ENCODE measurements around the gene PCBP4.

PCBP4 gene

DNA sequence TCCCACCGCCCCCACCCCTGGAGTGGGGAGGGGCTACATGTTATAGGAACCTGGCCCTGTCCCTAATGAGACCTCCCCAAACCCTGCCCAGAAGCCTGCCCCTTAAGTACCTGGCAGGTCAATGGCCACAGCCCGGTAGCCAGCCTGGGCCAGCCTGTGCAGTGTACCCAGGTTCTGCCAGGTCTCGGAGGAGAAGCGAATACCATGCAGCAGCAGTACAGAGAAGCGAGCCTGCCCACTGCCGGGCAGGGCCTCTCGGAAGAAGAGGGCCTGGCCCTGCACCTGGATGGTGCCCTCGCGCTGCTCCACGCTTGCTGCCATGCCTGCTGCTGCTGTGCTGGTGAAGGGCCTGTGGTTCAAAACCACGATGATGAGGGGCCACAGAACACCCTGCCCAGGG, 4.1 kb upstream of the PCBP4 start:
- ATAC-seq (no peak), DNase-seq (no peak)

DNA sequence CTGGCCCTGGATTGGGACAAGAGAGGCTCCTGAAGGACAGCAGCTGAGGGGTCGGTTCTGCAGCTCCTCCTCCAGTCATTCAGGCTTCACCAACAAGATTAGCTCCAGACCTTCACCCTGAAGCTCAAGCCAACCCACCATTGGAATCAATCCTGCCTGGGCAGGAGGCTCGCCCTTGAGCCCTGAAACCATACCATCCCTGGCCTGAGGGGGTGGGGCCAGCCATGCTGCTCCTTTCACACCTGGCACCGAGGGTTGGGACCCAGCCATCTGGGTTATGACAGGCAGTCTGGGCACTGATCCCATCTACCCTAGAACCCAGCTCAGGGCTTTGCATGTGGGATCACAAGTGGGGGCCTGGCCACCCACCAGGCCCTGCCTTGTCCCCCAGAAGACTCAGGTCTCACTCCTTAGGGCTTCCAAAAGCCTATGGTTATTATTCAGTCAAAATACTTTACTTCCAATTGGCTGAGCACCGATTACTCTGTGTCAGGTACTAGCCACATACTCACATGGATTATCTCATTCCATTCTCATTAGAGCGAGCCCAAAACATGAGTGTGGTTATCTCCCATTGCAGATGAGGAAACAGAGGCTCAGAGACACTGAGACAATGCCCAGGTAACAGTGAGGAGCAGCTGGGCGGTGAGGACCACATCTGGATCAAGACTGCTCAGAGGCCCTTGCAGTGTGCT, 3.5 kb upstream of the PCBP4 start:
- DNase-seq = no peak
- ATAC-seq = no peak

DNA sequence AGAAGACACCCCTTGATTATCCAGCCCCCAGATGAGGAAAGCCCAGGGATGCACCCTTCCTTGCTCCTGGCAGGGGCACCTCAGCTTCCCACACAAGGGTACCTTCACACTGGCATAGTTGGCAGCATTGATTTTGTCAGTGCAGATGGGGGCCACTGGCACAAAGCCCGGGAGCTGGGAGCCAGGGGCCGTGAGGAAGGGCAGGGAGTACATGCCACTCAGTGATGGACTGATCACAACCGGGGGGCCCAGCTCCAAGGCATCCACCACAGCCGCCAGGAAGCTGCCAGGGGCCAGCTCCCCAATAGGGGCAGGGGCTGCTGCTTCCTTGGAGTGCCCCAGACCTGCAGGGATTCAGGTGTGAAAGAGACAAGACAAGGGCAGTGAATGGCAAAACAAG, 2.6 kb upstream of the PCBP4 start:
- ATAC-seq (no peak), DNase-seq (no peak)

DNA sequence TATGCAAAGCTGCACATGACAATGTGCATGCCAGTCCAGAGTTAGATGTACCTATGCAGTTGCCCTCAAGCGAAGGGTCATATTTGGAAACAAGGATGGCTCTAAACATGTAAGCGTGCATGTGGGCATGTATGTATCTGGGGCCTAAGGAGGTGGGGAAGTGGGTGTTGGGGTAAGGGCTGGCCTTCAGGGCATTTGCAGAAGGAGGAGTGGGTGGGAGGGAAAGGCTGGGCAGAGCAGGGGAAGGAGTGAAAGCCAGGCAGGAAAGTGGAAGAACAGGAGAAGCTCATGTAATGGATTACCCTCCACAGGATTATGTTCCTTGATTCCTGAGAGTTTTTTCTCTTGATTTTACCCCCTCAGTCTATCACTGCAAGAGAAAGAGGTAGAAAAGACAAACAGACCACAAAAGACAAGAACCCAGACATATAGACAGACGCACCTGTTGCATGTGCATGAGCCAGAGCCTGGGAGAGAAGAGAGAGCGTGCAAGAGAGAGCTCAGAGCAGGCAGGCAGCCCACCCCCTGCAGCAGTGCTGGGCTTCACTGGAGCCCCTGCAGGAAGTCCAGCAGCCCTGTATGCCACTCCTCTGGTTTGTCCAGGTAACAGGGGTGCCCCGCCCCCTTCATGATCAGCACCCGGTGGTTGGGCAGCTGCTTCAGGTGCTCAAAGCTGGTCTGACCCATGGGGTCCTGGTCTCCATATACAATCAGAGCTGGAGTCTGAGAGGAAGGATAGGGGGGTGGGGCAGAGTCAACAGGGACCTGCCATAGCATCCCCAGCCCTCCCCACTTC, 1.8 kb upstream of the PCBP4 start:
- ATAC-seq (no peak), DNase-seq (no peak)

DNA sequence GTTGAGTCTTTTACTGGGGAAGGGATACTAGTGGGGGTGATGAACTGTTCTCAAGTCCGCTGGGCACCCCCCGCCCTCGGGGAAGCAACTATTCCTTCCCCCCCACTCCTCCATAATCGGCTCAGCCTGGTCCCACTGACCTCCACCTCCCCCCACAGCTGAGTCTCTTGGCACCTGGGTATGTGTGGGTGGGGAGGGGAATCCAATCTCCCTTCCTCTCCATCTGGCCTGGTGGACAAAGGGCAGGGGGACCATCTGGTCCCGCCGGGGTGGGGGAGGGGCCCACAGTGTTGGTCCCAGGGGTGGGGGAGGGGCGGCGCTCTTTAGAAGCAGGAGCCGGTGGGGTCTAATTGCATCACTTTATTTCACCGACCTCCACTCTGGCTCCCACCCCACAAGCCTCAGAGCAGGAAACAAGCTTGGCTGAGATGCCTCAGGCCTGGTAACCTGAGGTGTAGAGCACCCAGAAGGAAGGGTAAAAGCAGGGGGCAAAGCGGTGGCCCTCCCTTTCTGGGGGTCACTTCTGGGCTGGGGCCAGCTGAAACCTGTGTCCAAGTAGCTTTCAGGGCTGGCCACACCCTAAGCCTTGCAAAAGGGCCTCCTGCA, 1.0 kb upstream of the PCBP4 start:
- no peak for ATAC-seq
- no peak for DNase-seq

DNA sequence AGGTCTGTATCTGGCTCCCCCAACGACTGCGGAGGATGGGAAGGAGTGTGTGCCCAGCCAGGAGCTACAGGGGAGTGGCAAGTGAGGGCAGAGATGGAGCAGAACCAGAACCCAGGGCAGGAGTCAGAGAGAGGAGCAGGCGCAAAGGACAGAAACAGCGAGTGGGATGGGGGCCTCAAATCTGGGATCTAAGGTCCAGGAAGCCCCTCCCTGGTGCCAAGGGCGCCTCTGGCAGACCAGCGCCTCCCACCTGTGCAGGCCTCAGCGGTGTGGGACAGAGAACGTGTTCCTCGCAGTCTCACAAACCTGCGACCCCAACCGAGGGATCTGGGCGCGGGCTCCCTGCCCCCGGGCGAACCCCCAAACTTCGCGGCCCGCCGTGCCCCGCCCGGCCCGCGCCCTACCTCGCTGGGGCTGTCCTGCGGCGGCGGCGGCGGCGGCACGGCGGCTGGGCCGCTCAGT, 301 bp downstream of the PCBP4 start:
- no peak for ATAC-seq
- DNase-seq = no peak

DNA sequence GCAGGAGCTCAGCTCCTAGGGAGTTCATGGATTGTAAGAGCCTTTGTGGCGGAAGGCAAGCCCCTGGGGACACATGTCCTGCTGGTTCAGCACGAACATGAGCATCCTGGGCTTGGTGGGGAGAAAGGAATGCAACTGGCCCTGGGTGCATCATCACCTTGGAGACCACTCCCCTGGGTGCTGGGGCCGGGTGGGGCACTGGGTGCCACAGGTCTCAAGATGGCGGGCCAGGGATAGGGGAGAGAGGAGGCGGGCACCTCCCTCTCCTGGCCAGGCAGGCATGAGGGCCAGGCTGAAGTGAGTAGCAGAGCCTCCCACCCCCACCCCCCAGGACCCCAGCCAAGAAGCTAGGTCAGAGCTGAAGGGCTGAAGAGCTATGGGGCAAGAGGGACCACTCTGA, 768 bp downstream of the PCBP4 start:
- ATAC-seq (no peak), DNase-seq (no peak)

DNA sequence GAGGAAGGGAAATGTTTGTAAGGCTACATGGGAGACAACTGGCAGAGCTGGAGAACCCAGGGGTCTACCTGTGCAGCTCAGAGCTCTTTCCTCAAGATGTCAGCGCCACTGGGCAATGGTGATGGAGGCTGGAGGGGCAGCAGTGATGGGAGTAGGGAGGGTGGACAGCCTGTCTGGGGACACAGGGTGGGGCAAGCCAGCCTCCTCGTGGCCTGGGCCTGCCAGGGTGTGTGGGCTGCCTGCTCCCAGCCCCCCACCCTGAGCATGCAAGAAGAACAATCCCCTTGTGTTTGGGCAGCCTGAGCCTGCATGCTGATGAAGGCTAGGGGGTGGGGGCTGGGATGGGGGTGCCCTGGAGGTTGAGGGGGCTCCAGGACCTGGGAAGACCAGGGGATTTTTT, 1.2 kb downstream of the PCBP4 start:
- ATAC-seq (no peak), DNase-seq (no peak)

DNA sequence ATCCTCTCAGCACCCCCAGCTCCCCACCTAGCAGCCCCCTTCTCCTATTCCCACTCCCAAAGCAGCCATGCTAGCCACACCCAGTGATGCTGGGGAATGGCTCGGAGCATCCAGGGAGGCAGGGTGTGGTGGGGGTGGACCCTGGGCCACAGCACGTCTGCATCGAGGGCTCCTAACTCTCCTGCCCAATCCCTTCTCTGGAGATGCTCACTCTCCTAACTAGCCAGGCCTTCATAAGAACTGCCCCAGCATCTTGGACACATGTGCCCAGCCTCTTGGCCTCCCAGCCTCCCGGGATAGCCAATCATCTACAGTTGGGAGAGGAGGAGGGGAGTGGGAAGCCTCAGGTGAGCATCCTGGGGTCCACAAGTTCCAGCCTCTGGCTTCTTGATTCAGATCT, 2.7 kb downstream of the PCBP4 start:
- DNase-seq = no peak

DNA sequence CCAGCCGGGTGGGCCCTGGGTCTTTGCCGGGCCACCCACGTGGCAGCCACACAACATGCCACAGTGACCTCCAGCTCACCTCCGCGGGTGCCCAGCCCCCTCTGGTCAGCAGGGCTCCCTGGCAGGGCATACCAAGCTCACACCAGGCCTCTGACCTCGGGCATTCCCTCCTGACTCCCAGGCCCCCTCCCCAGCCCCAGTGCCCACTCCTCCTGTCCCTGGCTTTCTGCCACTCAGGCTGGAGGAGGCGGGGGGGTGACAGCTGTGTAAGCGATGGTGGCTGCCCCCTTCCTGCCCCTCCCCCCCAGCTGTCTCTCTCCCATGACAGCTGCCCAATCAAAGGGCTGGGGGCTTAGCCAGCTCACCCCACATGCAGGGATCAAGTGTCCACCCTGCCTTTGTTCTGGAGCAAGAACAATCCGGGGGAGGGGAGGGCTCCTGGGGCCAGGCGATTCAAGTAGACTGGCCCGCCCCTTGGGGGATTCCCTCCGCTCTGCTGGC, 3.3 kb downstream of the PCBP4 start:
- DNase-seq (no peak), ATAC-seq (no peak)

More for the DNA sequence above, 2.7 kb downstream of the PCBP4 start:
- no peak for ATAC-seq

DNA sequence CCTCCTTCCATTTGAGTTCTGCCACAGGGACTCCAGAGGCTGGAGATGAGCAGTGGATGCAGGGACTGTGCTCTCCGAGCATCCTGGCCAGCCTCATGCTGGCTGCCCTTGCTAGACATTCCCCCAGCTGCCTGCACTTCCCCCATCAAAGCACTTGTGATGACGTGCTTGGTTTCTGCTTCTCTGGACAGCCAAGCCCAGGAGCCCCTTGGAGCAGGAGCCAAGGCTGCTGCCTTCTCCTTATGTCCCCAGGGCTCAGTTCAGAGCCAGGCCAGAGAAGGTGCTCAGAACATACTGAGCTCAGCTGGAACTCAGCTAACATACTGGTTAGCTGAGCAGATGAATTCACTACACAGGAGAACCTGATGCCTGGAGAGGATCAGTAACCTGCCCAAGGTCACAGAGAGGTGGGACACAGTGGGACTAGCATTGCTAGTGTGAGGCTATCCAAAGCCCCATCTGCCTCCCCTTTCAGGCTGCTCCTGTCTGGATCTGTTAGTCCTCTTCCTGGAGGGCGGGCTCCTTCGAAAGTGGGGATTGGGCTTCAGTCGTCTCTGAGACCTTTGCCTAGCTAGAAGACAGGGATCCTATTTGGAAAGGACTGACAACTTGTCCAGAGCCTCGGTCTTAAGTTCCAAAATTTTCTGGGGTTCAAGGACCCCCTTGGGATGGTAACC, 4.3 kb downstream of the PCBP4 start:
- ATAC-seq (no peak), DNase-seq (no peak)

DNA sequence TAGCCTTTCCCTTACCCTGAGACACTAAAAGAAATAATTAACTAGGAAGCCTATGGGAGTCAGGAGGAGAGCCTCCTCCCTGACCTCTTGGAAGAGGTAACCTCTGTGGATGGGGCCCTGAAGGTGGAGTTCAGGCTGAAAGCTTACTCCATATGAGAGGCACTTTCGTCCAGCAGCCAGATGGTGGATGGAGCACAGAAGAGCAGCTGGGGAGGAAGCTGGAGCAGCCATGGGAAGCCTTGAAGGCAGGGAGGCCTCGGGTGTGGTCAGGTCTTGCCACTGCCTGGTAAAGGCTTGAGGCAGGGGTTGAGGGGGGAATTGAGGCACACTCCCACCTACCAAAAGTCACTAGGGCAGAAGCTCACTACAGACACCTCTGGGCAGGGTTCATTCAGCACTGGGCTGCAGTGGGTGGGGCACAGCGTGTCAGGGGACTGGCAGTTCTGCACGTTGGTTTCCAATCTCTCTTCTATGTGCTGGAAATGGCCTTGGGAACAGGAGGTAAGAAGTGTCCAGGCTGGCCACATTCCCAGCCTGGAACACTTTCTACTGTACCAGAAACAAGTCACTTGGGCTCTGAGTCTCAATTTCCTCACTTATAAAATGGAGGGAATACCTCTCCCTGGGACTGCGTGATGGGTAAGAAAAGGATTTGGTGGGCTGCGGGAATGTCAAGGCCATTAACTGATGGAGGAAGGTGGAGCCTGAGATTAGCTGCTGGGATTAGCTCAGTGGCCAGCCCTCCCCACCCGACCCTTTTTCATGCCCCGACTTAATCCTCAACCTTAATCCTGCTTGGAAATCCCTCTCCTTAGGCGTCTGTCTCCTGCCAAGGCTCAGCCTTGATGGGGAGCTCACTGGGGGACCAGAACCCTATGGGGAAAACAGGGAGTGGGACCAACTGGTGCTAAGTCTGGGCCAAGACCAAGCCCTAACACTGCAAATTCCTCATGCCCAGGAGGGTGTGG, 5.4 kb downstream of the PCBP4 start:
- ATAC-seq (no peak), DNase-seq (no peak)

DNA sequence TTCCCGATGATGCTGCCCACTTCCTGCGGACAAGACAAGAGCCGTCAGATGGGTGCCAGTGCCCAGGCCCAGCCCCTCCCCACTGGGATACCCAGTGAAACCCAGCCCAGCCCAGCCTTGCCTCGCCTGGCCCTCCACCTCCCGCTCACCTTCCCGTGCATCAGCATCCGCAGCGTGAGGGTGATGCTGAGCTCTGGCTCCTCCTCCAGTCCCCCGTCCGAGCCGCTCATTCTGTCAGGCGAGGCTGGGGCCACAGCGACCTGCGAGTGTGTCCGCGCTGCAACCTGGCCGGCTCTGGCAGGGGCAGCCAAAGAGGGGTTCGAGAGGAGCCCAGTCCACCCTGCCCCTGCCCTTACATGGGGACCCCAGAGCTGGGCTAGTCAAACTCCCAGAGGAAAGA, 6.2 kb downstream of the PCBP4 start:
- ATAC-seq (no peak), DNase-seq (no peak)

DNA sequence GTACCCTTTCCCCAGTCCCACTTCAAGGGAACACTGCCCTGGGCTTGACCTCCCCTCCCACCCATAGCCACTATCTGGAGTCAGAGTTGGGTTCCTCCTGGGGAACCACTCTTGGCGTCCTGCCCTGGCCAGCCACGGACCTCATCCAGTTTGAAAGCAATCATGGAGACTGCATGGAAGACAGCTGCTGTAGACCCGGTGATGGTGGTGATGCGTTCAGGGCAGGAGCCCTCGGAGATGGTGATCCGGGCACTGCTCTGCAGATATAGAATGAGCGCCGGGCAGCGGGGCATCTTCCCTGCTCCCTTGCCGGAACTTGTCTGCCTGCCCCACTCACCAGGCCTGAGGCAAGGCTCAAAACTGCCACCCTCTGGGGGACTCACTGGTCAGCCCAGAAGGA, 6.9 kb downstream of the PCBP4 start:
- ATAC-seq (no peak), DNase-seq (no peak)

DNA sequence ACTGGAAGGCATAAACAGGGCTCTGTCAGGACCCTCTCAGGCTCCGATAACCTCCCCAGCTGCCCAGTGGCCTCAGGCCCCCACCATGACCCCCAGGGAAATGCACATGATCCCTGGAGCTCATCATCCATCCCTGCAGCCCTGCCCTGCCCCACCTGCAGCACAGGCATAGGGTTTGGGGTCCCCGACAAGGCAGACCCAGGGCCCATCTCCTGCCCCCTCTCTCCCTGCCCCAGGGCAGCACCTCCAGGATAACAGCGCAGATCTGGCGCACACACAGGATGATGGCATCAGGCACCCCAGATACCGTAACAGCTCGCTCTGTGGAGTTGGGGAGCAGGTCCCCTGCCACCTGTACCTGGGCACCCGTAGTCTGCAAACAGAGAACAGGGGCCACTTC, 7.6 kb downstream of the PCBP4 start:
- DNase-seq = no peak
- ATAC-seq = no peak

DNA sequence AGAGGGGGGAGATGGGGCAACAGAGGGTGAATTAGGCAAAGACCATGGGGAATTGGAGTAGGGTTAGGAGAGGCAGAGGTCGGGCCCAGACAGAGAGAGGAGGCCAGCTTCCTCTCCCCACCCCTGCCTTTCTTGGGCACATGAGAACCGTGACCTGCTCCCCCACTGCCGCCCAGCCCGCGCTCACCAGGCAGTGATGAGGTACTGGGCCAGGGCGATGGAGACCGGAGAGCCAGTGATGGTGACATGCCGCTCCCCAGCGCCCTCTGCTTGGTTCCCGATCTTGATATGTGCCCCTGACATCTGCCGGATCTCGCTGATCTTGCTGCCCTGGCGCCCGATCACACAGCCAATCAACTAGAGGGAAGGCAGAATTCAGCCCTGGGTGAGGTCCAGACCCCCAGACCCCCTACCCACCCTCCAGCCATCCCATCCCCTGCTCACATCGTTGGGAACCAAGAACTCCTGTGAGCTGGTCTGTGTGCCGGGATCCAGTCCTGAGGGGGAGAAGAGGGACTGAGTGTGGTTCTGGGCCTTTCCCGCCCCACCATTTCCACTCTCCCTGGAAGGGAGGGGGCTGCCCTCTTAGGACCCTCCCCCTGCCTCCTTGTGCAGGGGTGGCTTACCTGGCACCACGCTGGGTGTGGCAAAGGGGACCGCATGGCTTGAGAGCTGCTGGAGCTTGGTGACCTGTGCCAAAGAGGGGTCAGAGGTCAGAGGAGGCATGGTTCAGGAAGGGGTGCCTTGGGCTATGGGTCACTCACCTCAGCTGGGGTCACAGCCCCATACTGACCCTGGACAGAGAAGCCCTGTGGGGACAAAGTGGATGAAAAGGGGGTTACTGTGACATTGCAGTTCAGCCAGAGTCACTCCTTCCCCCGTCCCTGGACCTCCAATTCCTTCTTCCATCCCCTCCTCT, 8.4 kb downstream of the PCBP4 start:
- no peak for ATAC-seq

DNA sequence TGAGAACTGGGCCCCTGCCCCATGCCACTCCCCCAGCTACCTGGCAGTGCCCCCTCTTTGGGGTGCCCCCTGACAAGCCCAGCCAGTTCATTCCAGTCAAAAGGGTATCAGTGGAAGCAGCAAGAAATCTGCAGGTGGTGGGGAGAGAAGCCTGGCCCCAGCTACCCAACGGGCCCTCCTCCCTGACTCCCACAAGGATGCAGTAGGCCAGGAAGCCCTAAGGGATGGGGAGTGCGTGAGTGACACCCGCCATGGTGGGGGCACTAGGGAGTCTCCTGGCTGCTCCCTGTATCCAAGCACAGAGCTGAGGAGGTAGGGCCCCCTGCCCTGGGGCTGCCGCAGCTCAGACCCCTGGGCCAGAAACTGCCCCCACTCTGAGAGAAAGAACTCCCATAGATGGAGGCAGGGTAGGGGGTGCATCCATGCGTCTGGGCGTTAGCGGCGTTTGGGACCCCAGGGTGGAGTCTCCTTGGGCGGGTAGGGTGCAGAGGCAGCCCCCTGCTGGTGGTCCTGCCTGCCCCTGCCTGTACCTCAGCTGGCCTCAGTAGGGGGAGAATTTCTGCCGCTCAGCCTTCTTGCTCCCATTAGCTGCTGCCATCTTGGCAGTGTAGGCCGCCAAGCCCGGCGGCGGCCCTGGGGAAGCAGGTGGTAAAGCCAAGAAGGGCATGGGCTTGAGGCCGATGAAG, 9.6 kb downstream of the PCBP4 start:
- DNase-seq (no peak), ATAC-seq (no peak)

More for the DNA sequence above, 8.4 kb downstream of the PCBP4 start:
- no peak for DNase-seq

DNA sequence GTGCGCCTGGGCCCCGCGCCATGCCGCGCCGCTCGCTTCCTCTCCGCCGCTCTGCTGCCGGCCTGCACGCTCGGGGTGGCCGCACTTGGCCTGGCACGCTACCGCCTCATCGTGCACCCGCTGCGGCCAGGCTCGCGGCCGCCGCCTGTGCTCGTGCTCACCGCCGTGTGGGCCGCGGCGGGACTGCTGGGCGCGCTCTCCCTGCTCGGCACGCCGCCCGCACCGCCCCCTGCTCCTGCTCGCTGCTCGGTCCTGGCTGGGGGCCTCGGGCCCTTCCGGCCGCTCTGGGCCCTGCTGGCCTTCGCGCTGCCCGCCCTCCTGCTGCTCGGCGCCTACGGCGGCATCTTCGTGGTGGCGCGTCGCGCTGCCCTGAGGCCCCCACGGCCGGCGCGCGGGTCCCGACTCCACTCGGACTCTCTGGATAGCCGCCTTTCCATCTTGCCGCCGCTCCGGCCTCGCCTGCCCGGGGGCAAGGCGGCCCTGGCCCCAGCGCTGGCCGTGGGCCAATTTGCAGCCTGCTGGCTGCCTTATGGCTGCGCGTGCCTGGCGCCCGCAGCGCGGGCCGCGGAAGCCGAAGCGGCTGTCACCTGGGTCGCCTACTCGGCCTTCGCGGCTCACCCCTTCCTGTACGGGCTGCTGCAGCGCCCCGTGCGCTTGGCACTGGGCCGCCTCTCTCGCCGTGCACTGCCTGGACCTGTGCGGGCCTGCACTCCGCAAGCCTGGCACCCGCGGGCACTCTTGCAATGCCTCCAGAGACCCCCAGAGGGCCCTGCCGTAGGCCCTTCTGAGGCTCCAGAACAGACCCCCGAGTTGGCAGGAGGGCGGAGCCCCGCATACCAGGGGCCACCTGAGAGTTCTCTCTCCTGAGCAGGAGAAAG, 11.1 kb downstream of the PCBP4 start:
- peak; percentile 67 for ATAC-seq
- peak; percentile 61 for DNase-seq
